HCT116 (cell line): Measurements from ENCODE around the gene GRPR. TPM values are rescaled to one million over a fixed set of nuclear protein-coding genes. Genes with fewer than 3 reads are reported as not detected.

Source experiments
- ATAC-seq: fragments of 200-7000 bp; cut with Tn5 transposase; 2 replicates; pipeline ENCODE4 v1.9.1; 2020; ENCODE audit warnings: mild to moderate bottlenecking, moderate library complexity
- BruUV-seq: library from RNA; stranded (reverse); fragments of 400-500 nt; replicated peaks from 2 replicates; lab custom pipeline; 2021; lab: Mats Ljungman, UMichigan
- CTCF ChIA-PET: fragments of 300-600 bp; sonication (Branson Sonifier 250); formaldehyde crosslinking; loops from one replicate; lab custom pipeline; 2021; ENCODE audit warnings: antibody characterized with exemption; lab: Charles Lee
- POLR2A ChIA-PET: fragments of 300-600, 350-600 bp; sonication (Branson Sonifier 250); formaldehyde crosslinking; loops from one replicate; lab custom pipeline; 2021; ENCODE audit warnings: antibody characterized with exemption; lab: Charles Lee
- RAD21 ChIA-PET, 2 experiments: fragments of 300-600 bp; sonication (Branson Sonifier 250); formaldehyde crosslinking; loops; one replicate each; lab custom pipeline; 2023; ENCODE audit warnings: low total read pairs in 2 of 2; ENCODE audit not compliant: uncharacterized antibody in 2 of 2, unreplicated experiment in 2 of 2, low non-redundant PET in 1 of 2; lab: Charles Lee
- DNase-seq: peaks from one replicate; pipeline ENCODE4 v3.0.0-alpha.2; 2010; ENCODE audit warnings: low read depth, low spot score
- H2AFZ ChIP-seq: fragments of 200-600 bp; shearing (Covaris generic), sonication (generic); 2 replicates; pipeline ENCODE4 v1.6.1; 2017; ENCODE audit warnings: low read depth, mixed run types, mixed read lengths, antibody characterized with exemption, low read length; ENCODE audit not compliant: poor library complexity, severe bottlenecking
- H3K27ac ChIP-seq: 2 replicates; pipeline ENCODE4 v1.5.1; 2012; ENCODE audit warnings: low read depth, low read length
- H3K27me3 ChIP-seq: fragments of 200-600 bp; sonication (generic); 2 replicates; pipeline ENCODE4 v1.6.1; 2016; ENCODE audit warnings: mixed run types, low read length, mixed read lengths; ENCODE audit not compliant: insufficient read depth
- H3K36me3 ChIP-seq, 2 experiments: fragments of 200-500 bp in 1 of 2; fragments of 200-600 bp in 1 of 2; sonication (Bioruptor generic) in 1 of 2; sonication (generic) in 1 of 2; 2 replicates each; pipeline versions ENCODE4 v1.5.1 to v1.6.1; 2014 to 2016; ENCODE audit warnings: low read length in 2 of 2, inconsistent platforms in 1 of 2, mixed read lengths in 1 of 2, mixed run types in 1 of 2; ENCODE audit not compliant: insufficient read depth in 2 of 2, control insufficient read depth in 1 of 2
- H3K4me1 ChIP-seq, 2 experiments: fragments of 200-600 bp in 1 of 2; sonication (generic) in 1 of 2; 2 replicates each; pipeline versions ENCODE4 v1.5.1 to v1.6.1; 2012 to 2017; ENCODE audit warnings: low read length in 2 of 2, inconsistent platforms in 1 of 2, mild to moderate bottlenecking in 1 of 2, mixed read lengths in 1 of 2, mixed run types in 1 of 2, moderate library complexity in 1 of 2; ENCODE audit not compliant: insufficient read depth in 2 of 2, control insufficient read depth in 1 of 2
- H3K4me2 ChIP-seq: fragments of 200-600 bp; sonication (generic); 2 replicates; pipeline ENCODE4 v1.6.1; 2017; ENCODE audit warnings: mixed run types, low read length, mixed read lengths
- H3K4me3 ChIP-seq, 2 experiments: fragments of 200-600 bp in 1 of 2; sonication (generic) in 1 of 2; replicated peaks in 1 of 2; 2 replicates each; pipeline ENCODE4 v1.5.1; 2011 to 2016; ENCODE audit warnings: low read length in 2 of 2, control low read depth in 1 of 2, low read depth in 1 of 2, mild to moderate bottlenecking in 1 of 2, mixed read lengths in 1 of 2, mixed run types in 1 of 2
- H3K79me2 ChIP-seq: fragments of 200-600 bp; sonication (generic); 2 replicates; pipeline ENCODE4 v1.6.1; 2017; ENCODE audit warnings: mild to moderate bottlenecking, mixed run types, low read length, moderate library complexity, mixed read lengths; ENCODE audit not compliant: insufficient read depth
- H3K9ac ChIP-seq: fragments of 200-600 bp; sonication (generic); 2 replicates; pipeline ENCODE4 v1.6.1; 2016; ENCODE audit warnings: low read length, mixed read lengths
- H3K9me2 ChIP-seq: fragments of 200-600 bp; sonication (generic), shearing (Covaris generic); 2 replicates; pipeline ENCODE4 v1.6.1; 2017; ENCODE audit warnings: mixed run types, mild to moderate bottlenecking, moderate library complexity; ENCODE audit not compliant: insufficient read depth
- H3K9me3 ChIP-seq, 2 experiments: fragments of 200-500 bp in 1 of 2; fragments of 200-600 bp in 1 of 2; sonication (Bioruptor generic) in 1 of 2; sonication (generic) in 1 of 2; 2 replicates each; pipeline ENCODE4 v1.6.1; 2014 to 2017; ENCODE audit warnings: low read length in 2 of 2, mixed read lengths in 2 of 2, inconsistent platforms in 1 of 2, low read depth in 1 of 2, mild to moderate bottlenecking in 1 of 2, mixed run types in 1 of 2, moderate library complexity in 1 of 2; ENCODE audit not compliant: control insufficient read depth in 1 of 2, insufficient read depth in 1 of 2
- H4K20me1 ChIP-seq: fragments of 200-600 bp; sonication (generic), shearing (Covaris generic); 2 replicates; pipeline ENCODE4 v1.6.1; 2017; ENCODE audit warnings: mixed run types, mild to moderate bottlenecking, moderate library complexity; ENCODE audit not compliant: insufficient read depth
- CEBPB ChIP-seq: IDR thresholded peaks from 2 replicates; pipeline ENCODE4 v1.6.1; 2012; ENCODE audit warnings: low read depth
- CTCF ChIP-seq, 3 experiments: fragments of 200-600 bp in 1 of 3; sonication (generic) in 1 of 3; IDR thresholded peaks in 2 of 3; conservative IDR thresholded peaks in 1 of 3; 2 replicates each; pipeline ENCODE4 v1.5.1; 2012 to 2017; ENCODE audit warnings: low read depth in 2 of 3, low read length in 2 of 3, antibody characterized with exemption in 1 of 3, borderline replicate concordance in 1 of 3, control low read depth in 1 of 3, mild to moderate bottlenecking in 1 of 3, mixed read lengths in 1 of 3, mixed run types in 1 of 3, moderate library complexity in 1 of 3; ENCODE audit not compliant: insufficient read depth in 1 of 3
- EZH2 ChIP-seq: fragments of 200-600 bp; sonication (generic); IDR thresholded peaks from 2 replicates; pipeline ENCODE4 v1.6.1; 2017; ENCODE audit warnings: antibody characterized with exemption, mixed run types
- EZH2phosphoT487 ChIP-seq: fragments of 200-600 bp; IDR thresholded peaks from 2 replicates; pipeline ENCODE4 v1.6.1; 2018; ENCODE audit warnings: antibody characterized with exemption, borderline replicate concordance
- FOSL1 ChIP-seq: IDR thresholded peaks from 2 replicates; pipeline ENCODE4 v1.6.1; 2012; ENCODE audit warnings: low read depth
- JUND ChIP-seq: IDR thresholded peaks from 2 replicates; pipeline ENCODE4 v1.6.1; 2012
- MAX ChIP-seq: IDR thresholded peaks from 2 replicates; pipeline ENCODE4 v1.6.1; 2012
- POLR2A ChIP-seq: IDR thresholded peaks from 2 replicates; pipeline ENCODE4 v1.7.0; 2011; ENCODE audit warnings: borderline replicate concordance; ENCODE audit not compliant: insufficient read depth, insufficient read length; ENCODE audit errors: extremely low read depth
- RAD21 ChIP-seq: IDR thresholded peaks from 2 replicates; pipeline ENCODE4 v1.6.1; 2012; ENCODE audit warnings: low read depth, mild to moderate bottlenecking
- SIN3A ChIP-seq: IDR thresholded peaks from 2 replicates; pipeline ENCODE4 v1.6.1; 2012; ENCODE audit warnings: low read depth
- SRF ChIP-seq: IDR thresholded peaks from 2 replicates; pipeline ENCODE4 v1.6.1; 2012; ENCODE audit warnings: low read depth
- TCF7L2 ChIP-seq: IDR thresholded peaks from 2 replicates; pipeline ENCODE4 v1.7.0; 2011; ENCODE audit warnings: borderline replicate concordance, inconsistent platforms; ENCODE audit not compliant: insufficient read depth, insufficient read length; ENCODE audit errors: extremely low read depth
- YY1 ChIP-seq: IDR thresholded peaks from 2 replicates; pipeline ENCODE4 v1.6.1; 2011; ENCODE audit warnings: low read length, low read depth, moderate library complexity, mild to moderate bottlenecking; ENCODE audit not compliant: insufficient replicate concordance; ENCODE audit errors: extremely low read depth
- ZBTB33 ChIP-seq: IDR thresholded peaks from 2 replicates; pipeline ENCODE4 v1.6.1; 2011; ENCODE audit warnings: mild to moderate bottlenecking, low read length, moderate library complexity; ENCODE audit not compliant: insufficient replicate concordance; ENCODE audit errors: extremely low read depth
- ZFX ChIP-seq: fragments of 450-650 bp; IDR thresholded peaks from 2 replicates; pipeline ENCODE4 v1.6.1; 2017
- intact Hi-C: fragments of 100-400 bp; cut with micrococcal nuclease; formaldehyde crosslinking; loops from 2 replicates; pipeline ENCODE4 v1.10.0; 2022
- total RNA-seq: library from RNA; stranded (reverse); gene quantifications from one replicate; pipeline ENCODE4 v1.2.1, GENCODE V29; 2021; ENCODE audit not compliant: unreplicated experiment
- TF ChIP-seq, protein P1 (sequence below): IDR thresholded peaks from 2 replicates; pipeline ENCODE4 v1.6.1; 2012; ENCODE audit warnings: low read depth

Gene GRPR
- total RNA-seq, 1 experiment from 2014 or later, result 0.15 TPM

- no peaks in the 10 kb centered on the region for H3K27me3 ChIP-seq
- intact Hi-C loops, result no loop called here
- ChIA-PET RAD21 (no interaction called here), CTCF (no interaction called here), POLR2A (no interaction called here)
- DNase-seq (no peak), ATAC-seq (no peak)
- H3K27ac ChIP-seq, result no peak overlapping the region
- H3K9ac ChIP-seq, result no peak overlapping the region
- BruUV-seq, result no TSS peak
- H3K4me3 ChIP-seq, result no peak overlapping the region
- no peaks in the 10 kb centered on the region for H3K79me2 ChIP-seq
- H2AFZ ChIP-seq, result no peak overlapping the region
- H4K20me1 ChIP-seq, result no peaks in the 10 kb centered on the region
- H3K9me3 ChIP-seq, result no peaks in the 10 kb centered on the region
- H3K4me1 ChIP-seq, result no peaks in the 10 kb centered on the region
- no peaks in the 10 kb centered on the region for H3K36me3 ChIP-seq
- TF ChIP-seq CTCF (IDR thresholded peaks at IDR 0.05 in 2 of 3, conservative IDR thresholded peaks at IDR 0.05 in 1 of 3; ENCODE audit: borderline replicate concordance in 1 of 3, insufficient read depth in 1 of 3, low read depth in 2 of 3, low read length in 2 of 3) (no peak), TCF7L2 (no peak), YY1 (no peak), ZFX (no peak), RAD21 (no peak), EZH2 (no peak), EZH2phosphoT487 (no peak), POLR2A (no peak), SIN3A (no peak), FOSL1 (no peak), ZBTB33 (no peak), JUND (no peak), SRF (no peak), CEBPB (no peak), MAX (no peak)
- TF ChIP-seq, protein P1, sequence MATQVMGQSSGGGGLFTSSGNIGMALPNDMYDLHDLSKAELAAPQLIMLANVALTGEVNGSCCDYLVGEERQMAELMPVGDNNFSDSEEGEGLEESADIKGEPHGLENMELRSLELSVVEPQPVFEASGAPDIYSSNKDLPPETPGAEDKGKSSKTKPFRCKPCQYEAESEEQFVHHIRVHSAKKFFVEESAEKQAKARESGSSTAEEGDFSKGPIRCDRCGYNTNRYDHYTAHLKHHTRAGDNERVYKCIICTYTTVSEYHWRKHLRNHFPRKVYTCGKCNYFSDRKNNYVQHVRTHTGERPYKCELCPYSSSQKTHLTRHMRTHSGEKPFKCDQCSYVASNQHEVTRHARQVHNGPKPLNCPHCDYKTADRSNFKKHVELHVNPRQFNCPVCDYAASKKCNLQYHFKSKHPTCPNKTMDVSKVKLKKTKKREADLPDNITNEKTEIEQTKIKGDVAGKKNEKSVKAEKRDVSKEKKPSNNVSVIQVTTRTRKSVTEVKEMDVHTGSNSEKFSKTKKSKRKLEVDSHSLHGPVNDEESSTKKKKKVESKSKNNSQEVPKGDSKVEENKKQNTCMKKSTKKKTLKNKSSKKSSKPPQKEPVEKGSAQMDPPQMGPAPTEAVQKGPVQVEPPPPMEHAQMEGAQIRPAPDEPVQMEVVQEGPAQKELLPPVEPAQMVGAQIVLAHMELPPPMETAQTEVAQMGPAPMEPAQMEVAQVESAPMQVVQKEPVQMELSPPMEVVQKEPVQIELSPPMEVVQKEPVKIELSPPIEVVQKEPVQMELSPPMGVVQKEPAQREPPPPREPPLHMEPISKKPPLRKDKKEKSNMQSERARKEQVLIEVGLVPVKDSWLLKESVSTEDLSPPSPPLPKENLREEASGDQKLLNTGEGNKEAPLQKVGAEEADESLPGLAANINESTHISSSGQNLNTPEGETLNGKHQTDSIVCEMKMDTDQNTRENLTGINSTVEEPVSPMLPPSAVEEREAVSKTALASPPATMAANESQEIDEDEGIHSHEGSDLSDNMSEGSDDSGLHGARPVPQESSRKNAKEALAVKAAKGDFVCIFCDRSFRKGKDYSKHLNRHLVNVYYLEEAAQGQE, result no peak
- TF ChIP-seq, all 23 proteins: peak for 0
- Histone ChIP-seq H3K9me2 (no peaks in the 10 kb centered on the region), H3K4me2 (no peak overlapping the region)
These were observed 27.2 kb upstream of the GRPR start for GRCh38 chrX:16096141-16096540.
